Left renal cortex interstitium (tissue), 4 donors: ENCODE results near the gene NR2F1-AS1. TPM values are rescaled to one million over a fixed set of nuclear protein-coding genes. Genes with fewer than 3 reads are reported as not detected.

Source experiments
- DNase-seq, 4 donors: peaks; one replicate each; pipeline ENCODE4 v3.0.0-alpha.2; 2013; ENCODE audit warnings: low read depth in 4 of 4, low spot score in 2 of 4, missing footprints in 1 of 4
- polyA plus RNA-seq, 4 donors: library from polyadenylated mRNA; unstranded; fragments of 120-200 nt; gene quantifications; one replicate each; pipeline ENCODE4 v1.2.1, GENCODE V29; 2013; ENCODE audit not compliant: insufficient read length in 4 of 4

The NR2F1-AS1 gene
- polyA plus RNA-seq: 10 to 100 TPM; 52.7 to 58.5 (median 55.7) TPM

GRCh38 chr5:93580927-93581445 is at the start of gene NR2F1-AS1:
NR2F1-AS1 (minus strand) TSS chr5:93581219.
- peak in 2 of 4 donors; percentile 44 to 89 for DNase-seq

- no peak for DNase-seq
These were observed 45.8 kb upstream of the NR2F1-AS1 start for GRCh38 chr5:93626801-93627200.

GRCh38 chr5:93623153-93623552 is 42.1 kb upstream of the NR2F1-AS1 start:
- DNase-seq: no peak

- DNase-seq: peak in 1 of 4 donors; percentile 18
These were observed 41.3 kb upstream of the NR2F1-AS1 start for GRCh38 chr5:93622240-93622885.

GRCh38 chr5:93621327-93621798 is 40.3 kb upstream of the NR2F1-AS1 start:
- DNase-seq: peak in 3 of 4 donors; percentile 78 to 84 (median 82)

- DNase-seq: peak in 2 of 4 donors; percentile 68
These were observed 39.7 kb upstream of the NR2F1-AS1 start for GRCh38 chr5:93620487-93621326.

- no peak for DNase-seq
These were observed 35.6 kb upstream of the NR2F1-AS1 start for GRCh38 chr5:93616538-93617174.

GRCh38 chr5:93612855-93613243 is 31.8 kb upstream of the NR2F1-AS1 start:
- no peak for DNase-seq

GRCh38 chr5:93611976-93612854 is 31.2 kb upstream of the NR2F1-AS1 start:
- DNase-seq: peak in 2 of 4 donors; percentile 68 to 82

GRCh38 chr5:93611273-93611975 is 30.4 kb upstream of the NR2F1-AS1 start:
- DNase-seq: peak in 2 of 4 donors; percentile 16 to 50

GRCh38 chr5:93610581-93611272 is 29.7 kb upstream of the NR2F1-AS1 start:
- peak in 2 of 4 donors; percentile 18 to 50 for DNase-seq

GRCh38 chr5:93609762-93610161 is 28.7 kb upstream of the NR2F1-AS1 start:
- peak in 1 of 4 donors; percentile 10 for DNase-seq

- DNase-seq: peak in 1 of 4 donors; percentile 15
These were observed 27.8 kb upstream of the NR2F1-AS1 start for GRCh38 chr5:93608855-93609254.

- peak in 1 of 4 donors; percentile 75 for DNase-seq
These were observed 26.6 kb upstream of the NR2F1-AS1 start for GRCh38 chr5:93607367-93608258.

GRCh38 chr5:93606382-93606752 is 25.3 kb upstream of the NR2F1-AS1 start:
- DNase-seq: no peak

- peak in 1 of 4 donors; percentile 47 for DNase-seq
These were observed 23.9 kb upstream of the NR2F1-AS1 start for GRCh38 chr5:93604644-93605515.
